Measurements from ENCODE around the gene CLBA1. TPM values are rescaled to one million over a fixed set of nuclear protein-coding genes. Genes with fewer than 3 reads are reported as not detected.
A peak's percentile ranks its signal among the peaks of the same experiment; 100 is the strongest.

The CLBA1 gene
- total RNA-seq, 1 donor from 2014 or later, result 17.3 TPM

DNA sequence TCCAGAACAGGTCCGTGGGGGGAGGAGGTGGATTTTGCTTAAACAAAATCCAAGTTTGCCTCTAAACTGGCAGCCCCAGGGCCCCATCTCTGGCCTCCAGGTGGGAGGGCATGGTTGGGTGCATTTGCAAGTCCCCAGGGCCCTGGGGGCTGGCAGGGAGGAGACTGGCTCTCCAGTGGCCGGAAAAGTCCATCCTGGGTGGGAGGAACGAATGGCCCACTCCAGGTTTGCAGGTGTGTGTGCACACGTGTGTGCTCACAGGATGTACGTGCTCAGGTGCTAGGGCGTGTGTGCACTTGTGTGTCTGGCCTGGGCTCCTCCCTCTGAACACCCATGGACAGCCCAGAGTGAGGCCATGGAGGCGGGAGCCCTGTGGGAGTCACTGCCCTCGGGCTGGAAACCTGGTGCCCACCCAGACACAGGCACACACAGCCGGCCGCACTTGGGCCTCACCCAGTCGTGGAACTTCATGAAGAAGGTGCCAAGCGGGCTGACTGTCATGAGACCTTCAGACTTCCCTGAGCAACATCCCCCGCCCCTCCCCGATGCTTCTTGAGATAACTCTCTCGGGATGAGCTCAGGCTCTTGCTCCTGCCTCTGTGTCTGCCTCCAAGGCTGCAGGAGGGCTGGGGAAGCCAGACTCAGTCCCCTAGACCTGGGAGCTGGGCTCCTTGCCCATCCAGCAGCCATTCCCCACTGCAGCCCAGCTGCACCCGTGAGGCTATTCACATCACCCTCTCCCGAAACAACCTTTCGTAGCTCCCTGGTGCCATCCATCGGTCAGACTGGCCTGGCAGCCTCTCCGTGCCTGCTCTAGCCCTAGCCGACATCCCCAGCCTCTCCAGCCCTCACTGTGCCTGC lies 16.8 kb upstream of the CLBA1 start:
- DNase-seq (ENCODE audit: low spot score), result peak; percentile 53

DNA sequence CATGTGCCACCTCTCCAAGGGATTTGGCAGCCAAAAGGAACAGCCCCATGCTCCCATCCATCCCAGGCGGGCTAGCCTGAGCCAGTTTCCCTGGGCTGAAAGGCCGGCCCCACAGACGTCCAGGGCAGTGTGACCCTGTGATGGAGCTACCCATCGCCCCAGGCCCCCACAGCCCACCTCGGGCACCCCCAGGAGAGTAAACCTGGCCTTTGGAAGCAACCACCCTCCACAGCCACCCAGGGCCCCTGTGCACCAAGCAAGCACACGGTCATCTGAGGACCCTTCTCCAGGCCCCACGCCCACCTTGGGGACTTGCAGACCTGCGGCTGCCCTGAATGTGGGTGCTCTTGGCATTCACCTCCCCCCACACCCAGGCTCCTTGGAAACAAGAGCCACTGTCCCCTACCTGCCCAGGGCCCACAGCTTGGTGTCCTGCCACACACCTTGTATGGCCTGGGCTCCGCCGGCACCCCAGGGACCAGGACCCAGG lies 15.8 kb upstream of the CLBA1 start:
- no peak for DNase-seq (ENCODE audit: low spot score)

DNA sequence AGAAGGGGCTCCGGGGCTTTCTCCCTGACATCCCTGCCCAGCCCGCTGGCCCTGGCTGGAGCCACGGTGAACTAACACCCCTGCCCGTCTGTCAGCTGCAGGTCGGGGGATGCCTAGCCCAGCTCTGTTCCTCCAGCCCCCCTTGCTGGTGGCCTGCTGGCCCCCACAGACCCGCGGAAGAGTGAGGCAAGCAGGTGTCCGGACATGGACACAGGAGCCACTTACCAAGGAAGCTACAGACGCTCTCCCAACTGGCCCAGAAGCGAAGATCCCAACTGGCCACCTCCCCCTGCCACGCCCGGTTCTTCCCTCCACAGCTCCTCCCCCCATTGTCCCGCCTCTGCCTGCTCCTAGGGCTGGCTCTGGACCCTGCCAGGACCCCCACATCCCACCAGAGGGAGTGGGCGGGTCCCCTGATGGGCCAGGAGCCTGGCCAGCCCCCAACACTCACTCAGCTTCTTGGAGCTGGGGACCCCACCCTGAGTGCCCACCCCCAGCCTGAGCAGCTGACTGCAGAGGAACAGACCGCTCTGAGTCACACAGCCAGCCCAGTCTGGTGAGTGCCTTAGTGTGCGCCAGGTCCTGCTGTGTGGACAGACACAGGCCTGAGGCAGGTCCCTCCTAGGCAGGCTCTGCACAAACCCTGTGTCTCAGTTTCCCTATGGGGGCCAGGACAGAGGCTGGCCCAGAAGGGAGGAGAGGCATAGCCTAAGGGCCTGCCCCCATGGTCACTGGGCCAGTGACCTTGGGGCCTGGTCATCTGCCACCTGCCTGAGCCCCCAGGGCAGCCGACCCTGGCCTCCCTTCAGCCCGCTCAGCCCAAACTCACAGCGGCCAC lies 15.1 kb upstream of the CLBA1 start:
- peak; percentile 58 for DNase-seq (ENCODE audit: low spot score)

DNA sequence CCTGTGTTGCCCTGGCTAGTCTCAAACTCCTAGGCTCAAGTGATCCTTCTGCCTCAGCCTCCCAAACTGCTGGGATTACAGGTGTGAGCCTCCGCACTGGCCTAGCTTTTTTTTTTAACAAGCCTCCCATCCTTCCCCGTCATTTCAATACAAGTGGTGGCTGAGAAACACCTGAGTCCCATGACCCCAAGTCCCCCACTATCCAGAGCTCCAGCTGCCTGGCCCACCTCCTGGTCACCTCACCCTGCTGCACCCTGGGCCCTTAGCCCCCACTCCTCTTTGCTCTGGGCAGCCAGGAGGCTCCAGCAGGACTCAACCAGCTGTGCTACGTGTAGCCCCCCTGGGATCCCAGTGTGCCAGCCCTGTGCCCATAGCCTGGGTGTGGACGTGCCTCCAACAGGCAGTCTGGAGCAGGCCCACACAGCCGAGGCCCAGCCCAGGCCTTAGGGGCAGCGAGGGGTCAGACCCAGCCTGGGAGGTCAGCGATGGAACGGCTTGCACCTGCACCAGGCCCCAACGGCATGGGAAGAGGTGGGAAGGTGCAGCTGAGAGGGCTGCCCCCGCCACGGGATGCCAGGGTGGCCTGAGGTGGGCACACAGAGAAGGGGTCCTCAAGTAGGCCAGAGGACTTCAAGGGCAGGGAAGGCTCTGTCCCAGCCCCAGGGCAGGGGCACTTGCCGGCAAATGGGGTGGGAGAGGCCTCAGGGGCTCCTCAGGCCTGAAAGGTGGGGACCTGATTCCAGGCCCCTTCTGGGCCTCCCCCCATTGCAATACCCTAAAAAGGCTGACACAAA lies 13.9 kb upstream of the CLBA1 start:
- no peak for DNase-seq (ENCODE audit: low spot score)

DNA sequence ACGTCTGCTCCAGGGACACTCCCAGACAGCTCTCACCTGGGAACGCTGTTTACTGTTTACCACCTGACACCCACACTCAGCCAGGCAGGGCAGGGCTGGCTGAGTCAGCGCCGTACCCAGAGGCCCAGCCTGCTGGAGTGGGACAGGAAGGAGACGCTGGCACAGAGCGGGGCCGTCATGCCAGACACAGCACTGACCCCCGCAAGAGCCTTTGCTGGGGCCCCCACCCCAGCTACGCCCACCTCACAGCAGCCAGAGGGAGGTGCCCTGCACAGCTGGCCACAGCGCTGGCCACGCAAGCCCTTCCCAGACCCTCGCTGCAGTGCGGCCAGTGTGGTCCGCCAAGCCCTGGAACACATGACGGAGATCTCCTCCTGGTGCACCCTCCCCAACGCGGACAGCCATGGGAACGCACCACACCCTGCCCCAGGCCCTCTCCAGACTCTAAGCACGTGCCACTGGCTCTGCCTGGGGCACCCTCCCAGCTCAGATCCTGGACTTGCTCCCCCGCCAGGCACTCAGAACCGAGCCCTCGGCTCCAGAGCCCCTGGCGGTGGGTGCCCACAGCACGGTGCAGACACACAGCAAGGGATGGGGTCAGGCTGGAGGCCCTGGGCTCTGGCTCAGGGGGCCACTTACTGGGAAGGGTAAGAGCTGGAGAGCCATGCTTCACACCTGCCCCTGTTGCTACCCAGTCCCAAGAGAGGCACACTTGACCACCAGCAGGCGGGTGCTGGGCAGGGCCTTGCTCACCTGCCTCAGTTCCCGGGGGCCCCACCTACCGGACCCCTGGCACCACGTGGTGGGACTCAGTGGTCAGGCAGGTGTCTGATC lies 13.1 kb upstream of the CLBA1 start:
- peak; percentile 84 for DNase-seq (ENCODE audit: low spot score)

DNA sequence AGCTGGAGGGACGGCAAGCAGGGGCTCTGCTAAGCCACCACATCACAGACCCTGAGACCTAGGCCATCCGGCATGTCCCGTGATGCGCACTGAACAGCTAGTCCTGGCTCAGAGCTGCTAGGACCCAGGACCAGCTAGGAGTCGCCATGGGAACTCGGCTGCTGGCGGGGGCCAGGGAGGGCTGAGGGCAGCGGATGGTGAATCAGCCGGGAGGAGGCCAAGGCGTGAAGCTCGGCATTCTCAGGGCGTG lies 12.5 kb upstream of the CLBA1 start:
- peak; percentile 89 for DNase-seq (ENCODE audit: low spot score)

DNA sequence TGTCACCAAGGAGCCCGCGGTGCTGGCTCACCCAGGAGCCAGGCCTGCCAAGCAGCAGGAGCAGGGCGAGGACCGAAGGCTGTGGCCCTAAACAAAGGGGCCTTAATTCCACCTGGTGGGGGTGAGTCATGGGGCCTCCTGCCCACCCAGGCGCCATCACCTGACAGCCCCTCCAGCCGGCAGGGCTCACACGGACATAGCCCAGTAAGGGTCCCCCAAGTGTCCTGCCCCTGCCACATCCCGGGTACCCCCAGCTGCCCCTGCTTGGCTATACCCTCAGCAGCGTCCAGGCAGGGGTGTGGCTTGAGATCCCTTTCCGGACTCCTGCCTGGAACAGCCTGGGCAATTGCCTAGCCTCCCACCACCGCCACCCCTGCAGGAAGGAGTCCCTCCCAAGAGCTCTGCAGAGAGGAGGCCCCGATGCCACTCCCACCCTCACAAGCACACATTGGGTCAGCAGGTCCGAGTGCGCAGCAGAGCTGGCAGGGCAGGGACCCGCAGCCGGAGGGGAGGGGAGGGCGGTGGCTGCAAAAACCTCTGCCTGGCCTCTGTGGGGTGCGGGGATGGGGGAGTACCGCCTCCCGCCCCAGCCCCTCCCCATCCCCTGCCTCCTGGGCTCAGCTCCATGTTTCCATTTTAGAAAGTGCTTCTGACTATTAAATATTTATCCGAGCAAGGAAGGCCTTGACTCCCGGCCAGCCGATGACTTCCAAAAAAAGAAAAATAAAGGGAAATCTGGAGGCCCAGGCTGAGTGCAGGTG lies 12.0 kb upstream of the CLBA1 start:
- DNase-seq (ENCODE audit: low spot score), result no peak

DNA sequence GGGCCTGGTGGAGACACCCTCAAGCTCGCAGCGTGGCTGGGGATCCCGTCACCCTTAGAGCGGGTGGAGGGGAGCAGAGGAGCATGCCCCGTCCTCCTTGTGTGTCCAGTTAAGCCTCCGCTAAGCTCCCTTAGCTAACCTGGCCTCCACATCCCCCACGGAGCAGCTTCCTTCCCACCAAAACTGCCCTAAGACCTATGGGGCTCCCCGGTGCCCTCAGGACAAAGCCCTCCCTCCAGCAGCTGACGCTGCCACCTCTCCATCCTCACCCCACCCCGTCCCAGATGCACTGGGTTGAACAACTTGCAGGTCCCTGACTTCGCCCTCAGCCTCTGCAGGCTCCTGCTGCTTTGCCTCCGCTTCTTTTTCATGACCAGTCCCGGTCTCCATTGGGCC lies 11.4 kb upstream of the CLBA1 start:
- no peak for DNase-seq (ENCODE audit: low spot score)

DNA sequence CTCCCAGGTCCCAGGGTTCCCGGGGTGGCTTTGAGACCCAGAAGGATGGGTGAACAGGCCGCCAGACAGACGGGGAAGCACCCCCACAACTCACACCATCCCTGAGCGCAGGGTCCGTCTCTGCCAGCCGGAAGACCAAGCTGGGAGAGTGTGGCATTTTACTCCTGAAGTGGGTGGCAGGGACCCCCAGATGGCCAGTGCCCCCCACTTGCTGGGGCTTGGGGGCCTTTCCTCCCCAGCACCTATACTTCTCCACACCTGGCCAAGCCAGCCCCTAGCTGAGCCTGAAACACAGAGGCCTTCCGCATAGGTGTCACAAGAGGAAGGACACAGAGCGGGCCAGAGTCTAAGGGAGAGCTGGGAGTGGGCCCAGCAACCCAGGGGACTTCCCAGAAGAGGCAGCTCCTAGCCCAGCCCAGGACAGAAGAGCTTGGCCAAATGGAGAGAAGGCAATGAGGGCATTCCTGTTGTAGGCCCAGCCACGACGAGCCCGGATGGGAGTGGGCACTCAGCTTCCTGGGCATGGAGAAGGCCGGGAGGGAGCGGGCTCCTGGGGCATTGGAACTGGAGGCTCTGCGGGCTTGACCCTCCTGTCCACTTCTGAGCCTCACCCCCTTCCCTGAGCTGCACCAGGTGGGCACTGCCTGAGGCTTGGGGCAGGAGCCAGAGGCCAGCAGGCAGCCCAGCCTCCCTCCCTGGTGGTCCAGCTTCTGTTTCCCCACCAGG lies 10.8 kb upstream of the CLBA1 start:
- no peak for DNase-seq (ENCODE audit: low spot score)

DNA sequence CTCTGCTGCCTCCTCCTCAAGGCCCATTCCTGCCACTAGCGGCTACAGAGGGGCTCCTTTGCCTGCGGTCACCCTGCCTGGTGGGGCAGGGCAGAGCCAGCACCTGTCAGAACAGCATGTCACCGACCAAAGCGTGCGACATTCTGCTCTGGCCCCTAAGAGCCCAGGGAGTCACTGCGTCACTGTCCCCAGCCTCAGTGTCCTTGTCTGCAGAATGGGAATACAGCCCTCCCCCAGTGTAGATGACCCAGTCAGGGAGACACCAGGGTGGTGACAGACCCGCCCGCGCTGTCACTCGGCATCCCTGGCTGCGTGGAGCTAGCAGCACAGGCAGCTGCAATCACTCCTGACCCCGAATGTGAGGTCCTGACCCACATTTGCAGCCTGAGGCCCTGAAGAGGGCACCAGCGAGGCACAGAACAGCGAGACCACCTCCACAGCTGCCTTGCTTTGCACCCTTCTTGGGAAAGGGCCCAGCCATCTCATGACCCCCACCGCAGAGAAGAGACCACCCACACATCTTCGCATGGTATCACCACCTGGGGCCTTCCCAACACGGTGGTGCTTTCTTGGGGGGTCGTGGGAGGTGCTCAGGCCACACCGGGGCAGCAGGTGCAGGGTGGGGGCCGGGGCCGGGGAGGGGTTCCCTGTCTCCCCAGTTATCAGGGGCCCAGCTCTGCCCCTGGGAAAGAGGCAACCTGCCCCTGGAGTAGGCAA lies 9.9 kb upstream of the CLBA1 start:
- no peak for DNase-seq (ENCODE audit: low spot score)

DNA sequence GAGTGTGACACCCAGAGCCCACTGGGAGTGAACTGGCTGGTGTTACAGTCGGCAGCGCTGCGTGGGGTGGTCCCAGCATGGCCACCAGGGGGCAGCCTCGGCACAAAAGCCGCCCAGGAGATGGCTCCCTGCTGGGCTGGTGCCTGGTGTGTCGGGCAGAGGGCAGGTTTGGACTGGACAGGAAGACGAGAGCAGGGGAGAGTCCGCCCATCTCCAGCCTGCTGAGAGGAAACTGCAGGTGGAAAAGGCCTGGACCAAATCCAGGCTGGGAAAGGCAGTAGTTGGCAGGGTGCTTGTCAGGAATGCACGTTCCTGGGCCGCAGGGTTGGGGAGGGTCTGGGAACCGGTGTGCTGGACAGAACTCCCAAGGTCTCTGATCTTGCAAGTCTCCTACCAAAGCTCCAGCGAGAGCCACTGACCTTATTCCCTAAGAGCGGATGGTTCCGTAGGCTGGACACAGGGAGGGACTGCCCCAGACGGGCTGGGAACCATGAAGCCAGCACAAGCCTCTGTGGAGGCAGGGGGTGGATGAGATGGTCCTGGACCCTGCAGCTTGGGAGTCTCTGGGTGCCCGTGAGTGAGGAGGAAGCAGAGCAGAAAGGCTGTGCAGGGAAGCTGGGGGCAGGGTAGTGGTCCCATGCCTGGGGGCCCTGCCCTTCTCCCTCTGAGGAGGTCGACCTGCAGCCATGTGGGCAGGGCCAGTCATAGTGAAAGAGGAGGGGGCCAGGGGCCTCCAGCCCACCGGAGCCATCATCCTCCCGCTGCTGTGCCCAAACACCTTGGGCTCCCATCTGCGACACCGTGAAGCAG lies 9.2 kb upstream of the CLBA1 start:
- peak; percentile 85 for DNase-seq (ENCODE audit: low spot score)

DNA sequence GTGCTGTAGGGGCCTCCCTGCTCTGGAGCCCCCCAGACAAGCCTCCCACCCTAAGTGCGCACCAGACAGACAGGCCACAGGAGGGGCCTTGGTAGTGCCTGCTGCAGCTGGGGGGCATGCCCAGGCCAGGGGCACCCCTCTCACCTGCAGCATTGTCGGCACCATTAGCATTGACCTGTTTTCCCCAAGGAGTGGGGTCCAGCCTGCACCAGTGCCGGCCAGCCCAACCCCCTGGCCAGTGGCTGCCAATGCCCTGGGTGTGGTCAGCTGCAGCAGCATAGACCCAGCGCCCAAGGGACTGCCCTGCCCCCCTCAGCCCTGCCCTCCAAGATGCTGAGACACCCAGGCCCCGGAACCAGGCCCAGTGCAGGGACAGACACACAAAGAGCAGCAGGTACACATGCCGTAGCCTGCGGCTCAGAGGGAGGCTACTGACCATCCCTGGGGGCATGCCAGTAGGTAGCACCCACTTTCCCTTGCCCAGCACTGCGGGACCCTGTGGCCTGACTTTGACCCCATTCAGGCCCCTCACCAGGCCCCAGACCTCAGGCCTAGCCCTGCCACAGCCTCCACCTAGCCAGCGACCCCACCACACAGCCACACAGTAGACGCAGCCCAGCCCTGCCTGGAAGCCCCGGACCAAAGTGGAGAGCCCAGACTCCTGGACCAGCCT lies 8.4 kb upstream of the CLBA1 start:
- no peak for DNase-seq (ENCODE audit: low spot score)

DNA sequence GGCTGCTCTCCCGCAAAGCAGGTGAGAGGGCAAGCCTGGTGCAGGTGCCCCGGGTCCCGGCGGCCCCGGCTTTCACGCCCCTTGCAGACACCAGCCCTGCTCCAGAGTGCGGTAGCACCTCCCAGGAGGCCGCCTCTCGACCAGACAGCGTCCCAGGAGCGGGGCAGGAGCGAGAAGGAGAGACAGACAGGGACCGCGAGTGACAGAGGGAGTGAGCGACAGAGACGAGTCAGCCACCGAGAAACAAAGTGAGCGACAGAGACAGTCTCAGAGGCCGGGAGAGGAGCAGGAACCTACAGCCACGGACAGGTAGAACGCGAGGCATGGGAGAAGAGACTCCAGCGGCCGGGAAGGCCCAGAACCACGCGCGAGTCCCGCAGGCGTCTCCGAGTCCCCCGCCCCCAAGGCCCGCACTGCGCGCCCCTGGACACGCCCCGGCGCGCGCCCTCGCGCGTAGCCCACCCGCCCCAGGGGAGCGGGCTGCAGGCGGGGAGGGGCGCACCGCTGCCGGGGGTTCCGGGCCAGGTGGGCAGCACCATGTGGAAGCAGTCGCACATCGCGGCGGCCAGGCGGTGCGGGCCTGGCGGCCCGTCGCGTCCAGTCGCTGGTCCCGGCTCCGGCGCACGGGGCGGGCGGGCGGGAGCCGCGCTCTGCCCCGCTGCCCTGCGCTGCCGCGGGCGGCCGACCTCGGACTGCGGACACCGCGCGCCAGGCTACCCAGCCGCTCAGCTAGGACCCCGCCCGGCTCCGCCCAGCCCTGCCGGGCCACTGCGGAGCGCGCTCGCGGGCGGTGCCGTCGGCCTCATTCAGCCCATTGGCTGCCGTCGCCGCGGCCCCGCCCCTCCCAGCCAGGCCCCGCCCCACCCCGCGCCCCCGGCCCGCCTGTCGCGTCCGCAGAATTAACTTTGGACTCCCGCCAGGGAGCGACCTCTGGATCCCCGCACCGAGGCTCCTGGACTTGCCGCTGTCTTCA lies 7.6 kb upstream of the CLBA1 start, which contains the start of gene AHNAK2:
TSS of gene AHNAK2 (minus strand) at position 694 of the 973 bp plus-strand sequence. CDS start at position 557, 137 bp downstream.
- DNase-seq (ENCODE audit: low spot score), result no peak

DNA sequence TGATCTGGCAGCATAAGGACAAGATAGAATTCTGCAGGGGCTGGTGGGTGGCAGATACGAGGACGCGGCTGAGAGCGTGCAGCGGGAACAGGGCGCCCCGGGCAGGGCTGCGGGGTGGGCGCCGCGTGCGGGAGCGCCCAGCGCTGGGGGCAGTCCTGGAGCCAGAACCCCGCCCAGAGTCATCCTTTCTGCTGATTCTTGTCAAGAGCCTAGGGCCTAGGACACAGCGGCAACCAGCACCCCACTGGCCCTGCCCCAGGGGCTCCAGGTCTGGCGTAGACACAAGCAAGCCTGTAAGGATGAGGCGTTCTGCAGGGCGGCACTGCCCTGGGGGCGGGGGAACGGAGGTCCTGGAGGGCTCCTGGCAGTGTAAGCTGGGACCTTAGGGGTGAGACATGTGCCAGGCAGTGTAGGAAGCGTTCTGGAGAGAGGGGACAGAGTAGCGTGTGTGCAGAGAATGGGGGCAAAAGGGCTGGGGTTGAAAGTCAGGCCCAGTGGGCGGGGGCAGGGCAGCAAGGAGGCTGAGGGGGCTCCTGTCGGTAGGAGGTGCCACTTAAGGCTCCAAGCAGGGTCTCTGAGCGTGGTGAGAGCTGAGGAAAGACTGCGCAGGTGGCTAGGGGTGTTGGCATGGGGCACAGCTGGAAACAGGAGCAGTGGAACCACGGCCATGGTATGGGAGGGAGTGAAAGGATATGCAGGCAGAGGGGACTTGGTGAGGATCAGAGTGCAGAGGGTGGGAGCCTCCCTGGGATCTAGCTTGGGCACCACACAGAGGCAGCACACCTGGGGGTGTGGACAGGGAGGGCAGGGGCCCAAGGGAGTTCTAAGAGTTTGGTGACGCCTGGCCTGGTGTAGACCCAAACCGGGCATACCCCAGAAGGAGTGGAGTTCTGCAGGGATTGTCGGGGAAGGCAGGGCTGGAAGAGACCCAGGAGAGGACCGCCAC lies 6.6 kb upstream of the CLBA1 start:
- no peak for DNase-seq (ENCODE audit: low spot score)
